Activated gamma-delta T cell (primary cell): ENCODE data around the gene FBRS.
A peak's percentile ranks its signal among the peaks of the same experiment; 100 is the strongest.

ENCODE experiments used
- DNase-seq: peaks from one replicate; lab custom pipeline; 2025; lab: John Stamatoyannopoulos, UW

FBRS gene

GRCh38 chr16:30644334-30644830 is 13.8 kb upstream of the FBRS start:
- DNase-seq: no peak

GRCh38 chr16:30645727-30646126 is 12.5 kb upstream of the FBRS start:
- no peak for DNase-seq

- no peak for DNase-seq
These were observed 11.0 kb upstream of the FBRS start for GRCh38 chr16:30647274-30647571.

GRCh38 chr16:30649725-30650368 is 8.4 kb upstream of the FBRS start:
- DNase-seq: no peak

GRCh38 chr16:30650369-30651123 is 7.7 kb upstream of the FBRS start, which contains the start of gene PRR14:
TSS of gene PRR14 (plus strand) at chr16:30650960. CDS start at chr16:30651646, 686 bp downstream.
- peak; percentile 77 for DNase-seq

- DNase-seq: peak; percentile 76
These were observed 6.9 kb upstream of the FBRS start for GRCh38 chr16:30651124-30652004.

- no peak for DNase-seq
These were observed 6.3 kb upstream of the FBRS start for GRCh38 chr16:30652005-30652296.

GRCh38 chr16:30652718-30653117 is 5.5 kb upstream of the FBRS start:
- no peak for DNase-seq

GRCh38 chr16:30654856-30655255 is 3.4 kb upstream of the FBRS start:
- no peak for DNase-seq

GRCh38 chr16:30655815-30656347 is 2.4 kb upstream of the FBRS start:
- no peak for DNase-seq

- no peak for DNase-seq
These were observed 1.8 kb upstream of the FBRS start for GRCh38 chr16:30656388-30656787.

- DNase-seq: no peak
These were observed 1.0 kb upstream of the FBRS start for GRCh38 chr16:30656974-30657865.

- peak; percentile 51 for DNase-seq
These were observed 688 bp downstream of the FBRS start for GRCh38 chr16:30658731-30659506.

- no peak for DNase-seq
These were observed 1.5 kb downstream of the FBRS start for GRCh38 chr16:30659507-30660423.

- DNase-seq: no peak
These were observed 2.4 kb downstream of the FBRS start for GRCh38 chr16:30660424-30661261.

- no peak for DNase-seq
These were observed 4.2 kb downstream of the FBRS start for GRCh38 chr16:30662449-30662848.

- DNase-seq: no peak
These were observed 4.8 kb downstream of the FBRS start for GRCh38 chr16:30663038-30663437.

GRCh38 chr16:30663820-30664219 is 5.6 kb downstream of the FBRS start:
- DNase-seq: no peak
